GM18951 (cell line): ENCODE data around the gene TMC4.
A peak's percentile ranks its signal among the peaks of the same experiment; 100 is the strongest.
"Not testable (repeated sequence)": the region's sequence is repeated elsewhere in the genome, so short reads cannot be mapped to it uniquely, and the experiment has no call there.

Experiments
- POLR2A ChIP-seq: IDR thresholded peaks from 4 replicates; pipeline ENCODE4 v1.6.1; 2011; ENCODE audit warnings: mild to moderate bottlenecking; ENCODE audit not compliant: insufficient read length, insufficient read depth; ENCODE audit errors: extremely low read depth
- in situ Hi-C: fragments of 300-500 bp; cut with MboI; formaldehyde crosslinking; loops from one replicate; pipeline ENCODE4 v1.12.0; 2022; ENCODE audit warnings: low sequenced_read_pairs, mixed read lengths, inconsistent platforms; ENCODE audit not compliant: unreplicated experiment

The TMC4 gene

DNA sequence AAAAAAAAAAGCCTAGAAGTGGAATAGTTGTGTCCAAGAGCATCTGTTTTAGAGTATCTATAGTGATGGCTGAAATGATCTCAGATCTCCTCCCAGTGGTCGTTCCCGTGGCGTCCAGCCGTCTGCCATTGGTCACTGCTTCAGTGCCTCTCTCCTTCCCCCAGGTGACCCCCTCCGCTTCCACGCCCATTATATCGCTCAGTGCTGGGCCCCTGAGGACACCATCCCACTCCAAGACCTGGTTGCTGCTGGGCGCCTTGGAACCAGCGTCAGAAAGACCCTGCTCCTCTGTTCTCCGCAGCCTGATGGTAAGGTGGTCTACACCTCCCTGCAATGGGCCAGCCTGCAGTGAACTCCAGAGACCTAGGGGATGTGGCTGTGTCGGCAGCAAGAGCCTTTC is 20.1 kb upstream of the TMC4 start:
- in situ Hi-C loops: no loop called here
- no peak for TF ChIP-seq POLR2A

DNA sequence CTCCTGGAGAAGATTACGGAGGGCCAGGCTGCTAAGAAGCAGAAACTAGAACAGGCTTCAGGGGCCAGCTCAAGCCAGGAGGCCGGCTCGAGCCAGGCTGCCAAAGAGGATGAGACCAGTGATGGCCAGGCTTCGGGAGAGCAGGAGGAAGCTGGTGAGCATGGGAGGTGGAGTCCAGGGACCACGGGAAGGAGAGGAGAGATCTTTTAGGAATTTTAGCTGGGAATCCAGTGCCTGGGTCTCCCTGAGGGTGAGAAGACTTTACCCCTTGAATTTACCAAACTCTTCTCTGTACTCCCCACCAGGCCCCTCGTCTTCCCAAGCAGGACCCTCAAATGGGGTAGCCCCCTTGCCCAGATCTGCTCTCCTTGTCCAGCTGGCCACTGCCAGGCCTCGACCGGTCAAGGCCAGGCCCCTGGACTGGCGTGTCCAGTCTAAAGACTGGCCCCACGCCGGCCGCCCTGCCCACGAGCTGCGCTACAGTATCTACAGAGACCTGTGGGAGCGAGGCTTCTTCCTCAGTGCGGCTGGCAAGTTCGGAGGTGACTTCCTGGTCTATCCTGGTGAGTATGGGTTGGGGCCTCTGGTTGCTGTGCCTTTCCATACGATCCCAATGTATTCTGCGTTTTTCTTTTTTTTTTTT is 19.0 kb upstream of the TMC4 start:
- no peak for TF ChIP-seq POLR2A
- in situ Hi-C loops: no loop called here

DNA sequence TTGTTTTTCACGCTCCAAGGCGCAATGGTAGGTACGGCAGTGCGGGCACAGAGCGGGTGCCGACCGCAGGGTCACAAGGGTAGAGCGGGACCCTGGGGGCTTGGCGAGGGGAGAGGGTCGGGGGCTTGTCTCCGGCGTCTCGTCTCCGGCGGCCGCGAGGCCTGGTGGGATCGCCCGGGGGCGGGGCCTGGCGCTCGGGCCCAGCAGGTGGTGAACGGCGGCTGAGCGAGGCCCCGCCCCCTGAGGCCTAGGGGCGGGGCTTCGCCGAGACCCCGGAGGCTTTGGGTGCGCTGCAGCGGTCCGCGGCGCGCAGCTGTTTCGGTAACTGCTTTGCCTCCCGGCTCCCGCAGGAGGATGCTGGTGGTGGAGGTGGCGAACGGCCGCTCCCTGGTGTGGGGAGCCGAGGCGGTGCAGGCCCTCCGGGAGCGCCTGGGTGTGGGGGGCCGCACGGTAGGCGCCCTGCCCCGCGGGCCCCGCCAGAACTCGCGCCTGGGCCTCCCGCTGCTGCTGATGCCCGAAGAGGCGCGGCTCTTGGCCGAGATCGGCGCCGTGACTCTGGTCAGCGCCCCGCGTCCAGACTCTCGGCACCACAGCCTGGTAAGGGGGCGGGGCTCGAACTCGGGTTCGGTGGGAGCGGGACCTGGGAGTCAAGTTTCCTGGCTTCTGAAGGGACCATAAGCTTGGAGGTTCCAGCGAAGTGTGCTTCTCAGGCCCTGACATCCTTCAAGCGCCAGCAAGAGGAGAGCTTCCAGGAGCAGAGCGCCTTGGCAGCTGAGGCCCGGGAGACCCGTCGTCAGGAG is 18.3 kb upstream of the TMC4 start, which contains the start of gene TSEN34:
Gene TSEN34, plus strand, starts transcription at position 298 of the 800 bp plus-strand sequence. Its CDS starts 57 bp downstream, at position 355.
- in situ Hi-C loops: no loop called here
- TF ChIP-seq POLR2A: peak; percentile 81

DNA sequence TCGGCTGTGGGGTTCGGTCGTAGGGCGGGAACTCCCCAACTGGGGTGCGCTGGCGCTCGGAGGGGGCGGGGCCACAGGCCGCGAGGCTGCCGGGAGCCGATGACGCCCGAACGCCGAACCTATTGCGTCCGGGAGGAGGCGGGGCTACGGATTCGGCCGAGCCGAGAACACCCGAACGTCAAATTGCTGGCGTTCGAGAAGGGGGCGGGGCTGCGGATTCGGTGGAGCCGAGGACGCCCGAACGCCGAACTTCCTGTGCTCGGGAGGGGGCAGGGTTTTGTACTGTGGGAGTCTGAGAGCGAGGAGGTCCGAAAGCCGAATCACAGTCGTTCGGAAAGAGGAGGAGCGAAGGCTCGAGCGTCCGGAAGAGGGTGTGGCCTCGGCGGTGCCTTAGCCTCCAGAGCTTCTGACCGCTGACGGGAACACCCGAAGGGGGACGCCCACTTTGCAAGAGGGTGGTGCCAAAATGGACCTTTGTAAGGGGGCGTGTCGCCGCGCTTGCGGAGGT is 17.6 kb upstream of the TMC4 start:
- TF ChIP-seq POLR2A: no peak
- in situ Hi-C loops: no loop called here

DNA sequence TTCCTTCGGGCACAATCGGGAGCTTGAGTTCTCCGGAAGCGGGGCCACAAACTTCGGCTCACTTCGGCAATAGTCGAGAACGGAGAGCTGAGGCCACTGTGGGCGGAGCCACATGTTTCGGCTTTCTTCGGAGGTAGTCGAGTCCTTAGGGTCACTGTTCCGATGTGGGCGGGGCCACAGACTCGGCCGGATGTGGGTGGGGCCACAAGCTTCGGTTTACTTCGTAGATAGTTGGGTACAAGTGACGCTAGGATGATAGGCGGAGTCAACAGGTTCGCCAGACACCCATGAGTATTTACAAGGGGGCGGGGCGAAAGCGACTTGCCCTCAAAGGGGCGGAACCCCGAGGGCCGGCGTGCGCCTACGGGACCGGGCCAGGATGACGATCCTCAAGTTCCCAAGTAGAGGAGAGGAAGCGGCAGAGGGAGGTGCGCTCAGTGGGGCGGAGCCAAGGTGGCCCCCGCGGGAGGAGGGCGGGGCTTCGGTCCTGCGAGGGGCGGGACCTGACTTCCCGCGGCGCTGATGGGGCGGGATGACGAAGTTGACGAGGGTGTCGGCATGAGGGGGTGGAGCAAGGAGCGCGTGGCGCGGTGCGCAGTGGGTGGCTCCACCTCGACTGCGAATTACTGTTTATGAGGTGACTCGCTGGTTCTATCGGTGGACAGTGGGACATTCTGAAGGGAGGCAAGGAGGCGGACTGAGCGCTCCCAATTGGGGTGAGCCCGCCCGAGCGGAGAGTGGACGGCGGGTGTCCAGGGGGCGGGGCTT is 17.0 kb upstream of the TMC4 start:
- peak; percentile 69 for TF ChIP-seq POLR2A
- in situ Hi-C loops: no loop called here

DNA sequence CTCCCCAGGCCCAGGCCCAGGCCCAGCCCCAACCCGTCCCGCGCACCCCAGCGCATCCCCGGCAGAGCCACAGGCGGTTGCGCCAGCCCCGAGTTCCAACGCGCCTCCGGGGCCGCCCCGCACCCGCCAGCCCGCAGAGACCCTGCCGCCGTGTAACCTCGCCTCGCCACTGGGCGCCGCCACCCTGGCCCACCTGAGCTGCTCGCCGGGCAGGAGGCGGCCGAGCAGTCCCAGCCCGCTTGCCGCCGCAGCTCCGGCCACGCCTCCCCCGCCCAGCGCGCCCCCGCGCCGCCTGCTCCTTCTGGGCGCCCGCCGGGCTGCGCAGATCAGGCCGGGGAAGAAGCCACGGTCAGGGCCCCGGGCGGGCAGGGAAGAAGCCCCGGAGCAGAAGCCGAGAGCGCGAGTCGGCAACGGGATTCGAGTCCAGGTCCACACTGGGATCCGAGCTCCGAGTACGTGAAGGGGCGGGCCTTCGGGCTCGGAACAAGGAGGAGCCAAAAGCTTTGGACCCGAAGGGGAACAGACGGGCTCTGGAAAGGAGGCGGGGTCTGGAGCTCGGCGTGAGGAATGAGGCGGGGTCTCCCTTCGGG is 16.3 kb upstream of the TMC4 start, which contains the start of gene MBOAT7:
Gene MBOAT7, minus strand, starts transcription at position 436 of the 590 bp plus-strand sequence. CDS start 1,072 bp downstream, outside the sequence.
- peak; percentile 61 for TF ChIP-seq POLR2A
- in situ Hi-C loops: no loop called here

DNA sequence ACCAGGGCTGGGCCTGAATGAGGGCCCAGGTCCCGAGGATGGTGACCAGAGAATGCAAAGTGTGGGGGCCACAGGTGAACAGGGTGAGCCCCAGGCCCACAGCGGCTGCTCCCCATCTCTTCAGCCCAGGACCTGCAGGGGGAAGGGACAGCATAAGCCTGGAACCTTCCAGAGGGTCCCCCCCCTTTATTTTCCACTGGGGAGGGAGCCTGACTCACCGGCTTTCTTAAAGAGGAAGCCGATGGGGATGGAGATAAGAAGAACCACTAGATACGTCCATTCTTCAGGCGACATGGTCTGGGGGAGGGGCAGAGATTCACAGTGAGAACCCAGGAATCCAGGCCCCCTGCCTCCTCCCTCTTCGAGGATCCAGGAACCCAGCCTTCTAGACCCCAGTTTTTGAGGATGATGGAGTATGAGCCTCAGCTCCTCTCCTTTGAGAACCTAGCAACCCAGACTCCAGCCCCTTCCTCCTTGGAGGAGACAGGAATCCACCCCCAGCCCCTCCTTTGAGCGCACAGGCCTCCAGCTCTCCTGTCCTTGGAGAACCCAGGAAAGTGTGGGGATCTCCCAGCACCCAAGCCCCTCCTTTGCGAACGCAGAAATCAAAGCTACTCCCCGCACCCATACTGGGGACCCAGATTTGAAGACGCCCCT is 15.4 kb upstream of the TMC4 start:
- in situ Hi-C loops: no loop called here
- TF ChIP-seq POLR2A: no peak

DNA sequence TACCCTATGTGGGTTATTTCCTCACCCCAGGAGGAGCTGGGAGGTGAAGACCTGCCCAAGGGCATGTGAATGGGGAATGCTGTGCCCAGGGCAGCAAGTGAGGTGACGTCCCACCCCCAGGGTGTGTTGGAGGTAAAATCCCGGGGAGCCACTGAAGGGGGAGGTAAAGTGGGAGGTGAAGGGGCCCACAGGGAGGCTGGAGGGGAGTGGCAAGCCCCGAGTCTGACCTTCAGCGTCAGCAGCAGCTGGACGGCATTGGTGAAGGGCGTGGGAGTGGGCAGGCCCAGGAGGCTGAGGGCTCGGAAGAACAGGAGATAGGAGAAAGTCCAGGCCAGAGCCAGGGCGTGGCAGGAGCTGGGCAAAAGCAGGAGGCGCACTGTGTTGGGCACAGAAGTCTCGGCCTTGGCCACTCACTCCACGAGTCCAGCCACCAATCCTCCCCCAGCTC is 14.0 kb upstream of the TMC4 start:
- in situ Hi-C loops: no loop called here
- no peak for TF ChIP-seq POLR2A

DNA sequence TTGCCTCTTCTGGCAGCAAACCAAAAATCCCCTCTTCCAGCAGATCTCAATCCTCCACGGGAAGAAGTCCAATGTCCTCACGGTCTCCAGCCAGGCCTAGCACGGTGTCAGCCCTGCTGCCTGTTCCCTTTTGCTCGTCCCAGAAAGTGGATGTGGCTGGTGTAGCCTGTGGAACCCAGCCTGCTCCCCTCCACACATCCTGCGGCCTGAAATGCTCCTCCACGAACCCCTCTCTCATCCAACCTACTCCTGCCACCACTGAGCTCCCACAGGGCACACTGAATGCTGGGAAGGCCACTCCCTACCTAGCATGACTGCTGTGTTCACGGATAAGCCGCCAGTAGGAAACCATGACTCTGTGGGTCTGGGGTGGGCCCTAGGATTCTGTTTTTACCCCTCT is 13.4 kb upstream of the TMC4 start:
- TF ChIP-seq POLR2A: no peak
- in situ Hi-C loops: no loop called here

DNA sequence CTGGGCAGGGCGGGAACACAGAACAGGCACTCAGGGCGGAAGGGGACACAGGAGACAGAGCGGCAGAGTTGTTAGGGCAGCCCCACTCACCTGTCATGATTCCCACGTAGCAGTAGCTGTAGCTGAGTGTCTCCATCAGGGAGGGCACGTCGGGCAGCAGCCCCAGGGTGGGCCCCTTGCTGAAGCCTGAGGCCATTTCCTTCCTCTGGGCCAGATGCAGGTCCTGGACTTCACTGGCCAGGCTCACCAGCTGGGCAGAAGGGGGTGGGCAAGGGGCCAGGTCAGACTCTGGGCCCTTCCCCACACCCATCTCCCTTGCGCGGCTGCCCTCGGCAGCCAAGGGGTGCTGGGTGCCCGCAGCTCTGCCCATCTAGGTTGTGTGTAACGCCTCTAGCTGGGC is 10.5 kb upstream of the TMC4 start:
- in situ Hi-C loops: no loop called here
- no peak for TF ChIP-seq POLR2A

DNA sequence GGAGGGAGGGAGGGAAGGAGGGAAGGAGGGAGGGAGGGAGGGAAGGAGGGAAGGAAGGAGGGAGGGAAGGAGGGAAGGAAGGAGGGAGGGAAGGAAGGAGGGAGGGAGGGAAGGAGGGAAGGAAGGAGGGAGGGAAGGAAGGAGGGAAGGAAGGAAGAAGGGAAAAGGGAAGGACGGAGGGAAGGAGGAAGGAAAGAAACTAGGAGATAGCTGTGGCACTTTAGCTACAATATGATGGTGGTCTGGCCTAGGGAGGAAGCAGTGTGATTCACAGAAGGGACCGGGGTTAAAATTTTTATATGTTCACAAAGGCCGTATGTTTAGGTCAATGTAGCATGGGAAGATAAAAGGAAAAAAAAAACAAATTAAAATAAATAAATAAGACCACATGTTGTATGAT is 8.9 kb upstream of the TMC4 start:
- in situ Hi-C loops: not testable (repeated sequence)

DNA sequence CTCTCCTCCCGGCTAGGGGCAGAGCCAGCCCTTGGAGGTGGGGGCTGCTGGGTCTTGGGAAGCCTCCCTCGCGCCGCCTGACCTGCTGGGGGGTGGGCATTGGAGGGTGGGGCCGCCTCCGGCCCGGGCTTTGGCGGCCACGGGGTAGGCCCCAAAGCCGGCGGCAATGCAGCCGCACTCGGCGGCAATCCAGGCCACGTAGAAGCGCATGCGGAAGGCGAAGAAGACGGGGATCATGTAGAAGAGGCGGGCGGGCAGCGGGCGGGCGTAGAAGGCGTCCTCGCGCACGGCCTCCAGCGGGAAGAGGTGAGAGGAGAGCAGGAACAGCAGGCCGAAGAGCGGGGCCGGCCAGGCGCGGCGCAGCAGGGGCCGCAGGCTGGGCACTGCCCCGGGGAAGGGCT is 7.7 kb upstream of the TMC4 start:
- TF ChIP-seq POLR2A: no peak
- in situ Hi-C loops: no loop called here
